Fibroblast of pulmonary artery (primary cell): Measurements from ENCODE around the gene DPYD.
A peak's percentile ranks its signal among the peaks of the same experiment; 100 is the strongest.

Experiments
- DNase-seq: peaks from one replicate; pipeline ENCODE4 v3.0.0-alpha.2; 2010; ENCODE audit warnings: low read depth
- H3K4me3 ChIP-seq: replicated peaks from 2 replicates; pipeline ENCODE4 v1.5.1; 2011; ENCODE audit warnings: low read depth, mild to moderate bottlenecking, control low read depth, low read length, moderate library complexity
- TF ChIP-seq, protein P1 (sequence below): IDR thresholded peaks from 2 replicates; pipeline ENCODE4 v1.5.1; 2011; ENCODE audit warnings: mild to moderate bottlenecking, control low read depth, low read length, inconsistent platforms; ENCODE audit errors: missing control alignments

DPYD gene

DNA sequence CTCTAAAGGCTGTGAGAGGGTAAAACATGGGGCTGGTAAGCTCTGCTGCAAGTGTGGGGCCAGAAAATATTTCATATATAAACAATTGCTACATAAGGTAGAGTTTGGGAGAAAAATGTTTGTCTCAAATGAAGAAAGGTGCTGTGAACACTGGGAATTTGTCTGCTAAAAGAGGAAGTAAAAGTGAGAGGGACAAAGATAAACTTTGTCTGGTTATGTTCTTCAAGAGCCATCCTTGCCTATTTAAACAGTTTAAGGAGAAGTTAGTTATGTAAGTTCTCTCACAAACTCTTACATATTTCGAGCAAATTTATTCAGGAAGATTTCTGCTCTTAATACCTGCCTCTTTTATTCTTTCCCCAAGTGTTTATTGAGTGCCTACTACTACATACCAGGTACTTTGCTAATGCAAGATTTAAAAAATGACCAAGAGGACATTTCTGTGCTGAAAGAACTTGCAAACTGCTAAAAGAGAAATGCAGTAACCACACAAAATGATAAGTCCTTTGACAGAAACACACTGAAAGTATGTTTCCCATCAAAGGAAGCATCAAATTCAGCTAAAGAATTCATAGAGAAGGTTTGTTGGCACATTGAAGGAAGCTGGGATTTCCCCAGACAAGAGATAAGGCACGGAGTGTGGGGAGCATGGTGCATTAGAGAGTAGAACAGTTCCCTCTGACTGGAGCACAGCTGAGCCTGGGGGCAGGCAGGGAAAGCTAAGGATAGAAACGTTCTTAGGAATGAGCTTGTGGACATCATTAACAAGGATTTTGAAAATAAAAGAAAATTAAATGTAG, 650.1 kb downstream of the DPYD start:
- TF ChIP-seq, protein P1, sequence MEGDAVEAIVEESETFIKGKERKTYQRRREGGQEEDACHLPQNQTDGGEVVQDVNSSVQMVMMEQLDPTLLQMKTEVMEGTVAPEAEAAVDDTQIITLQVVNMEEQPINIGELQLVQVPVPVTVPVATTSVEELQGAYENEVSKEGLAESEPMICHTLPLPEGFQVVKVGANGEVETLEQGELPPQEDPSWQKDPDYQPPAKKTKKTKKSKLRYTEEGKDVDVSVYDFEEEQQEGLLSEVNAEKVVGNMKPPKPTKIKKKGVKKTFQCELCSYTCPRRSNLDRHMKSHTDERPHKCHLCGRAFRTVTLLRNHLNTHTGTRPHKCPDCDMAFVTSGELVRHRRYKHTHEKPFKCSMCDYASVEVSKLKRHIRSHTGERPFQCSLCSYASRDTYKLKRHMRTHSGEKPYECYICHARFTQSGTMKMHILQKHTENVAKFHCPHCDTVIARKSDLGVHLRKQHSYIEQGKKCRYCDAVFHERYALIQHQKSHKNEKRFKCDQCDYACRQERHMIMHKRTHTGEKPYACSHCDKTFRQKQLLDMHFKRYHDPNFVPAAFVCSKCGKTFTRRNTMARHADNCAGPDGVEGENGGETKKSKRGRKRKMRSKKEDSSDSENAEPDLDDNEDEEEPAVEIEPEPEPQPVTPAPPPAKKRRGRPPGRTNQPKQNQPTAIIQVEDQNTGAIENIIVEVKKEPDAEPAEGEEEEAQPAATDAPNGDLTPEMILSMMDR, result no peak
- no peak overlapping the region for H3K4me3 ChIP-seq
- DNase-seq, result peak; percentile 64

DNA sequence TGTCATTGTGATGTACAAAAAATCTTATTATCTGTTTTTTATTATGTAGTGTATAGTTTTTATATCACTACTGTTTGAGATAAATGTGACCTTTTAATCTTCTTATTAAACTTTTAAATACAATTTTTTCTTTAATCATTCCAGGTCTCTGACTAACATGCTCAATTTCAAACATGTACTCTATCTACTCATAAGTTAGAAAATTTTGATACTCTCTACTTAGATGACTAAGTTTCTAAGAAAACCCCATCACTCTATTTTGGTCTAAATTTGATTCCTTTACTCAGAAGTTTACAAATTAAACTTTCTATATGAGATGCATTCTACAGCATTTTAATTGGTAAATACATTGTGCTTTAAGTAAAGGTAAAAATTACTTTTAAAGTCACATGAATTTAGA, 655.2 kb downstream of the DPYD start:
- TF ChIP-seq, protein P1, result no peak
- DNase-seq, result no peak
- H3K4me3 ChIP-seq, result no peak overlapping the region

DNA sequence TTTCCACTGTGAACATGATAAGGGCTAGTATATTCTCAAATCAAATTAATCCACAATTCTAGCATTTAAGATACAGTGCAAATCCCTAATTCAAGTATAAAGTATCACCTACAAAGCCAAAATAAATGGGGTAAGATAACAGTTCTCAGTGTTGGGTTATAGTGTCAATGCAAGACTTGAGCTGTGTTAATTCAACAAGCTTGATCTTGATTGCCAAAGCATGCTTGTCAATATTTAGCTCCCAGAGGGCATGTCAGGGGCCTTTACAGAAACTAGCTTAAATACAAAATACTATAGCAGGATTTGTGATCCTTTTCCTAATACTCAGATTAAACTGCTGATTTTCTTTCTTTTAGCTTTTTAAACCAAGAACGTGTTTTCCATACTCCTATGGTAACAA, 658.0 kb downstream of the DPYD start:
- no peak for DNase-seq
- TF ChIP-seq, protein P1, result no peak

DNA sequence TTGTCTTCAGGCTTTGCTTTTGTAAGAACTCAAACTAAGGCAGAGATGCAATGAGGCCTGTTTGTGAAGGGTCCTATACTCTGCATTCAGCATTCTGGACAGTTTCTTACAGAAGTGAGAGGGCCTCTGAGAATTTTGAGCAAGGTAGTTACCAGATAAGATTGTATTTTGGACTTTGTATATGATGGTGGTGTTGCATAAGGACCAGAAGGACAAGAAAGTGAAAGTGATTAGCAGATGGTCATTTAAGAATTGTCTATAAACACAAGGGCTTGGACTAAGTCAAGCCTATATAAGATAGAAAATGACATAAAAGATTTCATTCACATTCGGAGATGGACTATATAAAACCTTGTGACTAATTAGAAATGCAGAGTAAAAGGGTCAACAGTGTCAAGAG, 662.2 kb downstream of the DPYD start:
- TF ChIP-seq, protein P1, result no peak
- DNase-seq, result no peak
- H3K4me3 ChIP-seq, result no peak overlapping the region

More for the DNA sequence above, 658.0 kb downstream of the DPYD start:
- H3K4me3 ChIP-seq, result no peak overlapping the region

DNA sequence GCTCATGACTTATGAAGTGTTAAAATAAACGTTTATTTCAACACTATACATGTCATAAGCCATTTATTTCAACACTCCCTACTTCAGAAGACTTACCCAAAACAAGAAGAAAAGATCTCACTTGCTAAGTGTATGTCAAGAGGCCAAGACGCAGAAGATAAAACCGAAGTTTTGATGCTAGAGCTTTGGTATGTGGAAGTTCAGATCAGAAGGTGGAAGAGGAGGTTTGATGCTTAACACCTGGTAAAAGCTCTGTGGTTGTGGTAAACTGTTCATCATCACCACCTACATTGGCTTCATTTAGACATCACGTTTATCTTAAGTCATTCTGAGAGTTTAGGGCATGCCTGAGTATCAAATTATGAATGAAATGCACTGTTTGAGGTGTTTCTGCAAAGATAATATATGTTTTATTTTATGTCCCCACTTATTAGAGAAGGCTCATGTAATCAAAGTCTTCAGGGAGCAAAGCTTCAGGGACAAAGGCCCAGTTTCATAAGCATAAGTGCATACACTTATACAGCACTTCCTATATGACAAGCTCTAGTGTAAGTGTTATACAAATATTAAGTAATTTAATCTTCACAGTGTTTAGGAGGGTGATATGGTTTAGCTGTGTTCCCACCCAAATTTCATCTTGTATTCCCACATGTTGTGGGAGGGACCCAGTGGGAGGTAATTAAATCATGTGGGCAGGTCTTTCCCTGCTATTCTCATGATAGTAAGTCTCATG, 665.9 kb downstream of the DPYD start:
- TF ChIP-seq, protein P1, result no peak
- DNase-seq, result no peak

DNA sequence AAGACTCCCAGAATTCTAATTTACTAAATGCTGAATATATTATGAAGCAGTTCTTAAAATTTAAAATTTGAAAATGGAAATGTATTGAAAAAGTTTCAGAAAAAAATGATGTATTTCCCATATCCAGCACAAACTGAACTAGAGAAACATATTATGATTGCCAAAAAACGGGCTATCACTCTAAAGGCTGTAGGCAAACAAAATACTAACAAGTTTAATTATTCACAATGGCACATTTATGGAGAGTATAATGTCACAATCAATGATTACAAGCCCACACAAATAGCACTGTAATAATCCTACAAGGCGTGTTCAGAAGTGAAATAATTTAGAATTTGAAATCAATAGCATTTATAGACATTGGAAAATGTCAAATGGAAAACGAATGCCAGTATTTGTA, 667.9 kb downstream of the DPYD start:
- no peak overlapping the region for H3K4me3 ChIP-seq
- TF ChIP-seq, protein P1, result no peak
- DNase-seq, result no peak

More for the DNA sequence above, 665.9 kb downstream of the DPYD start:
- no peak overlapping the region for H3K4me3 ChIP-seq
